ENCODE measurements around the gene UROC1.

UROC1 gene

GRCh38 chr3:126556637-126557414 lies 39.3 kb upstream of the UROC1 start:
- DNase-seq (ENCODE audit: low read depth, low spot score): no peak
- no peak overlapping the region for H3K4me3 ChIP-seq (ENCODE audit: low read depth, low read length)
- in situ Hi-C loops (cut with HindIII; ENCODE audit: low sequenced_read_pairs): no loop called here
- TF ChIP-seq, protein P1, sequence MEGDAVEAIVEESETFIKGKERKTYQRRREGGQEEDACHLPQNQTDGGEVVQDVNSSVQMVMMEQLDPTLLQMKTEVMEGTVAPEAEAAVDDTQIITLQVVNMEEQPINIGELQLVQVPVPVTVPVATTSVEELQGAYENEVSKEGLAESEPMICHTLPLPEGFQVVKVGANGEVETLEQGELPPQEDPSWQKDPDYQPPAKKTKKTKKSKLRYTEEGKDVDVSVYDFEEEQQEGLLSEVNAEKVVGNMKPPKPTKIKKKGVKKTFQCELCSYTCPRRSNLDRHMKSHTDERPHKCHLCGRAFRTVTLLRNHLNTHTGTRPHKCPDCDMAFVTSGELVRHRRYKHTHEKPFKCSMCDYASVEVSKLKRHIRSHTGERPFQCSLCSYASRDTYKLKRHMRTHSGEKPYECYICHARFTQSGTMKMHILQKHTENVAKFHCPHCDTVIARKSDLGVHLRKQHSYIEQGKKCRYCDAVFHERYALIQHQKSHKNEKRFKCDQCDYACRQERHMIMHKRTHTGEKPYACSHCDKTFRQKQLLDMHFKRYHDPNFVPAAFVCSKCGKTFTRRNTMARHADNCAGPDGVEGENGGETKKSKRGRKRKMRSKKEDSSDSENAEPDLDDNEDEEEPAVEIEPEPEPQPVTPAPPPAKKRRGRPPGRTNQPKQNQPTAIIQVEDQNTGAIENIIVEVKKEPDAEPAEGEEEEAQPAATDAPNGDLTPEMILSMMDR (IDR thresholded peaks at IDR 0.05; ENCODE audit: low read depth, low read length): no peak

DNA sequence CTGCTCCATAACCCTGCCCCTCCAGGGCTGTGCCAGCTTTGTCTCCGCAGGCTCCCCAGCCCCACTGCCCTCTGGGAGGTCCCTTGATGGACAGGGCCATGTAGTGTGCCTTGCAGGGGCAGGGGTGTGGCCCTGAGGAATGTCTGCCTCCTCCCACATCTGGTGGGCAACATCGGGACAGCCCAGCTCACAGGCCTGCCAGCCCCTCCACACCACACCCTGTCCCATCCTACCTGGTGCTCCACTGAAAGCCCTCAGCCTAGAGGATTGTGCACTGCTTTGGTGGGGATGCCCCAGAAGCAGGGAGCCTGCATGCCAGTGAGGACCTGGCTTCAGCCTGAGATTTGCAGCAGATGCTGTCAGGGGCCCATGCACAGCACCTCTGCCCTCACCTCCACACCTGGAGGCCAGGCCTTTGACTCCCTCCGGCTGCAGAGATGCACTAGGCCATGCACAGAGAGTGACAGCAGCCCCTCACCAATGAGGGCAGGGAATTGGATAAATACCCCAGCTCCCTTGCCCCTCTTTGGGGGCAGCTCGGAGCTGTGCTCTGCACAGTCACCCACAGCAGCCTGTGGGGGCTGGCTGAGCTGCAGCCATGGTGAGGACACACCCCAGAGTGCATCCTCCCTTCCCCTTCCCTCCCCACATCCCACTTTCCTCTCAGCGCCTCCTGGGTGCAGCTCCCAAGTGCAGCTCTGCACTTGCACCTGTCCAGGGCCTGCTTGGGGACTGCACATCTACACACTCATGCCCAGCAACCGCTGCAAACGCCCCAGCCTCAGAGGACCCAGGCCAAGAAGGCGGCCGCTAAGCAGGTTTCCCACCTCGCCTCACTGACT lies 38.4 kb upstream of the UROC1 start:
- no peak overlapping the region for H3K4me3 ChIP-seq (ENCODE audit: low read depth, low read length)
- in situ Hi-C loops (cut with HindIII; ENCODE audit: low sequenced_read_pairs): no loop called here
- TF ChIP-seq, protein P1 (IDR thresholded peaks at IDR 0.05; ENCODE audit: low read depth, low read length): no peak
- no peak for DNase-seq (ENCODE audit: low read depth, low spot score)

- in situ Hi-C loops (cut with HindIII; ENCODE audit: low sequenced_read_pairs): no loop called here
- no peak for DNase-seq (ENCODE audit: low read depth, low spot score)
- no peak overlapping the region for H3K4me3 ChIP-seq (ENCODE audit: low read depth, low read length)
- TF ChIP-seq, protein P1 (IDR thresholded peaks at IDR 0.05; ENCODE audit: low read depth, low read length): no peak
These were observed 37.3 kb upstream of the UROC1 start for GRCh38 chr3:126554560-126555525.

GRCh38 chr3:126553284-126554084 lies 35.9 kb upstream of the UROC1 start:
- H3K4me3 ChIP-seq (ENCODE audit: low read depth, low read length): no peak overlapping the region
- in situ Hi-C loops (cut with HindIII; ENCODE audit: low sequenced_read_pairs): no loop called here
- DNase-seq (ENCODE audit: low read depth, low spot score): no peak
- TF ChIP-seq, protein P1 (IDR thresholded peaks at IDR 0.05; ENCODE audit: low read depth, low read length): no peak

- DNase-seq (ENCODE audit: low read depth, low spot score): no peak
- TF ChIP-seq, protein P1 (IDR thresholded peaks at IDR 0.05; ENCODE audit: low read depth, low read length): no peak
- in situ Hi-C loops (cut with HindIII; ENCODE audit: low sequenced_read_pairs): no loop called here
- no peak overlapping the region for H3K4me3 ChIP-seq (ENCODE audit: low read depth, low read length)
These were observed 35.2 kb upstream of the UROC1 start for GRCh38 chr3:126552688-126553283.

Measured in astrocyte of the spinal cord (primary cell).